Bronchial epithelial cell (primary cell): ENCODE measurements around the gene RASGRF2. TPM values are rescaled to one million over a fixed set of nuclear protein-coding genes. Genes with fewer than 3 reads are reported as not detected.

ENCODE experiments used
- DNase-seq: peaks from one replicate; pipeline ENCODE4 v3.0.0-alpha.2; 2010; ENCODE audit warnings: low read depth
- FAIRE-seq: peaks from 2 replicates; lab custom pipeline; 2011; peaks lifted over from hg19 to GRCh38; lab: Jason Lieb, UNC
- H3K27me3 ChIP-seq: 2 replicates; pipeline ENCODE4 v1.5.1; 2011; ENCODE audit warnings: low read length; ENCODE audit not compliant: control insufficient read depth, insufficient read depth
- H3K36me3 ChIP-seq: 2 replicates; pipeline ENCODE4 v1.5.1; 2011; ENCODE audit warnings: low read length; ENCODE audit not compliant: control insufficient read depth, insufficient read depth
- H3K4me3 ChIP-seq: 2 replicates; pipeline ENCODE4 v1.5.1; 2011; ENCODE audit warnings: mild to moderate bottlenecking, low read depth, low read length, control low read depth
- CTCF ChIP-seq: IDR thresholded peaks from 2 replicates; pipeline ENCODE4 v1.5.1; 2011; ENCODE audit warnings: mild to moderate bottlenecking, moderate library complexity, low read length, control low read depth, inconsistent platforms; ENCODE audit not compliant: insufficient read depth, severe bottlenecking
- total RNA-seq: library from RNA; depleted of rRNA; stranded (reverse); fragments of >200 nt; gene quantifications from 2 replicates; pipeline ENCODE4 v1.2.1, GENCODE V29; 2014

The RASGRF2 gene
- total RNA-seq, 1 donor from 2014 or later = 0.53 TPM

DNA sequence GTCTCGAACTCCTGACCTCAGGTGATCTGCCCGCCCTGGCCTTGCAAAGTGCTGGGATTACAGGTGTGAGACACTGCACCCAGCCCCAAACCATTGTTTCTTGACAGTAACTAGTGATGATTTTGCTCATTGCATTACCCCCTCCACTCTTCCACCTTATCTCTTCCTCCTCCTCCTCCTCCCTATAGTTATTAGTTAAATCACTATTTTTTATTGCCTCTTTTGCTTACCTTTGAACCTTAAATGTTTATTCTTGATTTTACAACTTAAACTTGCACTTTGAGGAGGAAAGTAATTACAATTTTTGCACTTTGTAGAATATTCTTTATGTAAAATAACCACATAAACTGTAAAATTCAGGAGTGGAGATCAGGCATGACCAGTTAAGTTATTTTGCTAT is 35.7 kb downstream of the RASGRF2 start:
- Histone ChIP-seq H3K4me3 (no peak overlapping the region), H3K27me3 (peaks cover 2% of the 10 kb centered on the region), H3K36me3 (no peaks in the 10 kb centered on the region)
- DNase-seq = no peak
- FAIRE-seq = no peak
- no peak for TF ChIP-seq CTCF

DNA sequence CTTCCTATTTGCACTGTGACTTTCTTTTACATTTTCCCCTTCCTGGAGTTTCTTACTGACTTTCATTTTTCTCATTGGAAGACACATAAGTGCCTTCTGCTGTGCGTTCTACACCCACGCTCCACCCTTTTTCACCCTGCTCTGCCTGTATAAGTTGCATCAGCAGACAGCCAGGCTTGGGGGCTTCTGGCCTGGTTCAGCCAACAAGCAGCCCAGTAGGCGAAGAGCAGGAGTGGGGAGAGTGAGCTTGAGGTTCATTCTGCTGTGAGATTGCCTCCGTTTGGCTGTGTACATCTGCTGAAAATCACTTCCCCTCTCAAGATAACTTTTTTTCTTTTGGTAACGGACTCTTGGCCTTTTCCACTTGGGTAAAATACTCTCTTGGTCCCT is 38.4 kb downstream of the RASGRF2 start:
- no peak overlapping the region for H3K4me3 ChIP-seq
- TF ChIP-seq CTCF = no peak
- FAIRE-seq (no peak), DNase-seq (no peak)
- no peaks in the 10 kb centered on the region for H3K36me3 ChIP-seq
- H3K27me3 ChIP-seq = peaks cover 2% of the 10 kb centered on the region

DNA sequence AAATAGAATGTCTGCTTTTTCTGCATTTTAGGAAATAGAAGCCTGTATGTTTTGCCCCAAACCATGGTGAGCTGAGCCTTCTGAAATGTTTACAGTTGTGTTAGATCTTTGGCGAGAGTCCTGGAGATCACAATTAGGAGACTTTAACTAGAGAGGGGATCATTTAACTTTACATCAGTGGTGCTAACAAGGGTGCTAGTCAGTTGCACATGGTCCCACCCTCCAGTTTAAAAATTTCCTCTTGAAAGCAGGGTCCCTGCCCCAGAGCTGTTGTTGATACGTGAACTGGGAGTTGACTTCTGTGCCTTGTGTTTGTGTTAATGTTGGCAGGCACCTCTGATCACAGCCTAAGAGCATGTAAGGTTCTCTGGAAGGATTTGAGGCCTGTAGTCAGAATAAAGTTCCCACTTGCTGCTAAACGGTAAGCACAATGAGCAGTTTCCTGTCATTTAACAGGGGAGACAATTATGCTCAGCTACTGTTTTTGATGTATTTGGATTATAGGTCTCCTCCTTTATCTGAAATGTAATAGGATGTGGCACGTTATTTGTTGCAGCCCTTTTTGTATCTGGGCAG is 43.7 kb downstream of the RASGRF2 start:
- Histone ChIP-seq H3K36me3 (no peaks in the 10 kb centered on the region), H3K4me3 (no peak overlapping the region), H3K27me3 (no peaks in the 10 kb centered on the region)
- FAIRE-seq (no peak), DNase-seq (no peak)
- TF ChIP-seq CTCF = no peak

- Histone ChIP-seq H3K36me3 (no peaks in the 10 kb centered on the region), H3K27me3 (no peaks in the 10 kb centered on the region), H3K4me3 (no peak overlapping the region)
- FAIRE-seq = no peak
- no peak for DNase-seq
- no peak for TF ChIP-seq CTCF
These were observed 45.5 kb downstream of the RASGRF2 start for GRCh38 chr5:81005708-81006107.

- FAIRE-seq = no peak
- no peak for DNase-seq
- no peak for TF ChIP-seq CTCF
- H3K36me3 ChIP-seq = no peaks in the 10 kb centered on the region
- H3K27me3 ChIP-seq = no peaks in the 10 kb centered on the region
- H3K4me3 ChIP-seq = no peak overlapping the region
These were observed 46.1 kb downstream of the RASGRF2 start for GRCh38 chr5:81006231-81006630.
